HepG2 (cell line): ENCODE measurements around the gene CSF1R. TPM values are rescaled to one million over a fixed set of nuclear protein-coding genes. Genes with fewer than 3 reads are reported as not detected.
A peak's percentile ranks its signal among the peaks of the same experiment; 100 is the strongest.

Experiments used
- ATAC-seq: fragments of 200-7000 bp; cut with Tn5 transposase; 3 replicates; pipeline ENCODE4 v1.9.1; 2020; ENCODE audit warnings: mild to moderate bottlenecking, moderate library complexity
- BruUV-seq: library from RNA; stranded (reverse); fragments of 400-500 nt; replicated peaks from 2 replicates; lab custom pipeline; 2021; lab: Mats Ljungman, UMichigan
- CTCF ChIA-PET: fragments of 300-600 bp; formaldehyde crosslinking; extraction: SDS; loops from one replicate; lab custom pipeline; 2021; ENCODE audit warnings: low total read pairs, inconsistent platforms, low intra/inter-chr PET ratio; lab: Yijun Ruan, JAX
- POLR2A ChIA-PET: fragments of 350-600 bp; sonication (Branson Sonifier 250); formaldehyde crosslinking; loops from one replicate; lab custom pipeline; 2020; ENCODE audit warnings: antibody characterized with exemption, inconsistent platforms; lab: Yijun Ruan, JAX
- DNase-seq: peaks from one replicate; pipeline ENCODE4 v3.0.0-alpha.2; 2015; ENCODE audit warnings: low spot score
- FAIRE-seq: peaks from 3 replicates; lab custom pipeline; 2011; peaks lifted over from hg19 to GRCh38; lab: Jason Lieb, UNC
- H2AFZ ChIP-seq: one replicate; pipeline ENCODE4 v1.6.1; 2011; ENCODE audit warnings: low read length, inconsistent platforms
- H3K27ac ChIP-seq: fragments of 300-600 bp; 3 replicates; pipeline ENCODE4 v1.8.0; 2011; ENCODE audit warnings: mixed run types, mild to moderate bottlenecking, mixed read lengths, low read length, inconsistent platforms; ENCODE audit not compliant: insufficient read depth; ENCODE audit errors: extremely low read length
- H3K27me3 ChIP-seq, 2 experiments: fragments of 200-600 bp in 1 of 2; 2 replicates in 1 of 2; 3 replicates in 1 of 2; pipeline versions ENCODE4 v1.6.0 to v1.8.0; 2011; ENCODE audit warnings: low read length in 2 of 2, mild to moderate bottlenecking in 2 of 2, moderate library complexity in 2 of 2, inconsistent platforms in 1 of 2; ENCODE audit not compliant: insufficient read depth in 2 of 2, control insufficient read depth in 1 of 2
- H3K36me3 ChIP-seq, 2 experiments: fragments of 200-600 bp in 1 of 2; replicated peaks in 1 of 2; 2 replicates in 1 of 2; 3 replicates in 1 of 2; pipeline versions ENCODE4 v1.5.1 to v1.8.0; 2011; ENCODE audit warnings: low read length in 2 of 2, inconsistent platforms in 1 of 2; ENCODE audit not compliant: insufficient read depth in 2 of 2, control insufficient read depth in 1 of 2
- H3K4me1 ChIP-seq: 2 replicates; pipeline ENCODE4 v1.5.1; 2012; ENCODE audit warnings: low read length, inconsistent platforms; ENCODE audit not compliant: insufficient read depth
- H3K4me2 ChIP-seq: 2 replicates; pipeline ENCODE4 v1.6.0; 2011; ENCODE audit warnings: low read depth, low read length, inconsistent platforms
- H3K4me3 ChIP-seq, 3 experiments: fragments of 200-600 bp in 1 of 3; sonication (generic), shearing (Covaris generic) in 1 of 3; replicated peaks in 1 of 3; 2 replicates each; pipeline ENCODE4 v1.5.1; 2011 to 2016; ENCODE audit warnings: low read length in 3 of 3, inconsistent platforms in 2 of 3, low read depth in 2 of 3, mild to moderate bottlenecking in 2 of 3, control low read depth in 1 of 3, mixed read lengths in 1 of 3; ENCODE audit not compliant: insufficient read depth in 1 of 3
- H3K79me2 ChIP-seq: one replicate; pipeline ENCODE4 v1.6.1; 2011; ENCODE audit warnings: low read length, inconsistent platforms; ENCODE audit not compliant: insufficient read depth
- H3K9ac ChIP-seq: 2 replicates; pipeline ENCODE4 v1.6.0; 2011; ENCODE audit warnings: mild to moderate bottlenecking, low read depth, low read length, inconsistent platforms; ENCODE audit not compliant: insufficient read depth
- H3K9me3 ChIP-seq: 2 replicates; pipeline ENCODE4 v1.5.1; 2012; ENCODE audit warnings: mild to moderate bottlenecking, low read length
- H4K20me1 ChIP-seq: 2 replicates; pipeline ENCODE4 v1.6.0; 2011; ENCODE audit warnings: inconsistent platforms, mild to moderate bottlenecking, low read length, moderate library complexity; ENCODE audit not compliant: insufficient read depth
- ASH2L ChIP-seq: fragments of 300-600, 200-600 bp; sonication (generic); IDR thresholded peaks from 2 replicates; pipeline ENCODE4 v1.7.0; 2017; ENCODE audit warnings: low read depth, mild to moderate bottlenecking, moderate library complexity, mixed read lengths, low read length; ENCODE audit not compliant: insufficient read length
- DNMT1 ChIP-seq: sonication (generic); formaldehyde crosslinking; IDR thresholded peaks from 2 replicates; pipeline ENCODE4 v1.5.1; 2020; ENCODE audit warnings: mild to moderate bottlenecking, missing genetic modification reagents
- MTF2 ChIP-seq: sonication (generic); formaldehyde crosslinking; IDR thresholded peaks from 2 replicates; pipeline ENCODE4 v1.5.0; 2020; ENCODE audit warnings: missing genetic modification reagents, borderline replicate concordance
- RAD51 ChIP-seq: fragments of 450-650 bp; IDR thresholded peaks from 2 replicates; pipeline ENCODE4 v1.6.1; 2016; ENCODE audit warnings: borderline replicate concordance
- RBM39 ChIP-seq: fragments of 200-400 bp; formaldehyde crosslinking; IDR thresholded peaks from one replicate; pipeline ENCODE4 v1.6.1; 2018; ENCODE audit warnings: antibody characterized with exemption, mild to moderate bottlenecking, low read depth, low read length; ENCODE audit not compliant: poor library complexity, severe bottlenecking
- SMAD9 ChIP-seq: sonication (generic); formaldehyde crosslinking; IDR thresholded peaks from 2 replicates; pipeline ENCODE4 v1.5.1; 2020; ENCODE audit warnings: mild to moderate bottlenecking, missing genetic modification reagents
- TCF12 ChIP-seq, 2 experiments: fragments of 450-650 bp in 1 of 2; sonication (generic) in 1 of 2; formaldehyde crosslinking in 1 of 2; IDR thresholded peaks; 2 replicates each; pipeline versions ENCODE4 v1.6.1 to v1.8.0; 2017 to 2022; ENCODE audit warnings: antibody characterized with exemption in 1 of 2, mild to moderate bottlenecking in 1 of 2, missing genetic modification reagents in 1 of 2, moderate library complexity in 1 of 2
- TCF7 ChIP-seq: sonication (generic); IDR thresholded peaks from 2 replicates; pipeline ENCODE4 v1.6.1; 2016; ENCODE audit warnings: antibody characterized with exemption, low read depth
- TSC22D2 ChIP-seq: sonication (generic); formaldehyde crosslinking; IDR thresholded peaks from 2 replicates; pipeline ENCODE4 v1.5.1; 2020; ENCODE audit warnings: missing genetic modification reagents, mild to moderate bottlenecking, borderline replicate concordance
- ZNF207 ChIP-seq: fragments of 450-650 bp; IDR thresholded peaks from 2 replicates; pipeline ENCODE4 v1.6.1; 2016; ENCODE audit warnings: antibody characterized with exemption, borderline replicate concordance
- ZNF510 ChIP-seq: sonication (generic); formaldehyde crosslinking; IDR thresholded peaks from 2 replicates; pipeline ENCODE4 v1.4.0; 2020; ENCODE audit warnings: low read depth, mild to moderate bottlenecking, missing genetic modification reagents
- ZNF616 ChIP-seq: sonication (generic); formaldehyde crosslinking; IDR thresholded peaks from 2 replicates; pipeline ENCODE4 v1.5.0; 2020; ENCODE audit warnings: low read depth, mild to moderate bottlenecking, missing genetic modification reagents
- WGBS: methylation state at CpG from one replicate; pipeline ENCODE4 v1.1.6; 2017; ENCODE audit warnings: low lambda C conversion rate; 5-methylcytosine and 5-hydroxymethylcytosine counted together
- in situ Hi-C: cut with HindIII; loops from 2 replicates; pipeline ENCODE4 v1.10.0; 2017; ENCODE audit warnings: low pct_unique_long_range_greater_than_20kb; ENCODE audit not compliant: extremely low pct_ligation_motif_present
- intact Hi-C: fragments of 100-400 bp; cut with micrococcal nuclease; formaldehyde crosslinking; loops from one replicate; pipeline ENCODE4 v1.10.0; 2022; ENCODE audit not compliant: unreplicated experiment
- polyA plus RNA-seq, 8 experiments: library from polyadenylated mRNA; depleted of rRNA in 3 of 8; stranded (reverse) in 7 of 8; unstranded in 1 of 8; fragments of >200 nt; fragmentation: Illumina TruSeq in 4 of 8; extraction: Trizol in 4 of 8; gene quantifications; 2 replicates each; pipeline versions ENCODE4 v1.2.1 to v1.2.3, GENCODE V29; 2011 to 2016; ENCODE audit warnings: low read depth in 4 of 8, missing spikeins in 1 of 8, mixed read lengths in 1 of 8; ENCODE audit not compliant: insufficient read depth in 1 of 8
- total RNA-seq, 5 experiments: library from RNA; depleted of rRNA; stranded (reverse); fragments of >200 nt; fragmentation: Illumina TruSeq; extraction: Trizol; gene quantifications; 2 replicates each; pipeline ENCODE4 v1.2.3, GENCODE V29; 2016; ENCODE audit warnings: low read depth in 1 of 5
- TF ChIP-seq, protein P1 (sequence below): sonication (generic); formaldehyde crosslinking; IDR thresholded peaks from 2 replicates; pipeline ENCODE4 v1.8.1; 2023; ENCODE audit warnings: mild to moderate bottlenecking, missing genetic modification reagents
- TF ChIP-seq, protein P2 (sequence below): sonication (generic); formaldehyde crosslinking; IDR thresholded peaks from 2 replicates; pipeline ENCODE4 v1.4.0; 2020; ENCODE audit warnings: low read depth, mild to moderate bottlenecking, missing genetic modification reagents

CSF1R gene
- total and polyA plus RNA-seq, 2 of the 13 experiments (the other 11 are each of a cell fraction or from before 2014, with no cell fraction given): 0.01 TPM; not detected in 1

DNA sequence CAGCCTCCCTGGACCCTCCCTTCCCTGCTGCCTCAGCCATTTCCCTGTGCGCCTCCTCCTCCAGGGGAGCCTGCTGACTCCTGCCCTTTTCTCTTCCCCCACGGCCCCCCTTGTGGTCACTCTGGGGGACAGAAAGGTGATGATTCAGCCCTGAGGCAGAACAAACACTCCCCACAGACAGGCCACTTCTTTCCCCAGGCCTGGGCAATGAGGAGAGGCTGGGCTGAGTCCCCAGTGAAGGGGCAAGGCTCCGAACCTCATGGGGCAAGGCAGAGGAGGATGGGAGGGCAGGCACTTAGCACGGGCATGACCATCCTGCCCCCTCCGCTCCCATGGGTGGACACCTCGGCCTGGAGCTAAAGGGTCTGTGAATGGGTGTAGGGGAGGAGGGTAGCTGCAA lies 21.0 kb downstream of the CSF1R start:
- DNase-seq: peak; percentile 13
- peak; percentile 21 for ATAC-seq
- POLR2A ChIA-PET: no interaction called here
- intact Hi-C loops: no loop called here
- FAIRE-seq: no peak
- Histone ChIP-seq H3K4me1 (peaks cover 14% of the 10 kb centered on the region), H3K27ac (no peak overlapping the region), H2AFZ (no peak overlapping the region), H3K79me2 (no peaks in the 10 kb centered on the region), H3K27me3 (peaks cover 7 to 42% of the 10 kb centered on the region in 2 experiments; a peak in 4 of 5 replicates), H3K9me3 (no peaks in the 10 kb centered on the region), H3K9ac (no peak overlapping the region), H3K36me3 (no peaks in the 10 kb centered on the region), H3K4me3 (no peak overlapping the region), H4K20me1 (no peaks in the 10 kb centered on the region), H3K4me2 (no peak overlapping the region)
- in situ Hi-C loops: no loop called here
- TF ChIP-seq RAD51: no peak
- no peak for TF ChIP-seq RBM39
- no peak for TF ChIP-seq SMAD9 (CRISPR knock-in tag)
- TF ChIP-seq MTF2 (CRISPR knock-in tag): no peak
- TF ChIP-seq DNMT1: no peak
- no peak for TF ChIP-seq ZNF616 (CRISPR knock-in tag)
- TF ChIP-seq, protein P1, sequence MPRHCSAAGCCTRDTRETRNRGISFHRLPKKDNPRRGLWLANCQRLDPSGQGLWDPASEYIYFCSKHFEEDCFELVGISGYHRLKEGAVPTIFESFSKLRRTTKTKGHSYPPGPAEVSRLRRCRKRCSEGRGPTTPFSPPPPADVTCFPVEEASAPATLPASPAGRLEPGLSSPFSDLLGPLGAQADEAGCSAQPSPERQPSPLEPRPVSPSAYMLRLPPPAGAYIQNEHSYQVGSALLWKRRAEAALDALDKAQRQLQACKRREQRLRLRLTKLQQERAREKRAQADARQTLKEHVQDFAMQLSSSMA (CRISPR knock-in tag): no peak
- TF ChIP-seq TCF7: no peak
- no peak for TF ChIP-seq TCF12 (IDR thresholded peaks at IDR 0.05)
- no peak for TF ChIP-seq TCF12 (CRISPR knock-in tag; IDR thresholded peaks at IDR 0.05)
- TF ChIP-seq ASH2L: no peak
- TF ChIP-seq, protein P2, sequence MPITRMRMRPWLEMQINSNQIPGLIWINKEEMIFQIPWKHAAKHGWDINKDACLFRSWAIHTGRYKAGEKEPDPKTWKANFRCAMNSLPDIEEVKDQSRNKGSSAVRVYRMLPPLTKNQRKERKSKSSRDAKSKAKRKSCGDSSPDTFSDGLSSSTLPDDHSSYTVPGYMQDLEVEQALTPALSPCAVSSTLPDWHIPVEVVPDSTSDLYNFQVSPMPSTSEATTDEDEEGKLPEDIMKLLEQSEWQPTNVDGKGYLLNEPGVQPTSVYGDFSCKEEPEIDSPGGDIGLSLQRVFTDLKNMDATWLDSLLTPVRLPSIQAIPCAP (CRISPR knock-in tag): no peak
- no peak for TF ChIP-seq TSC22D2
- TF ChIP-seq ZNF510: no peak
- TF ChIP-seq ZNF207: no peak
- BruUV-seq: no TSS peak
- CTCF ChIA-PET: no interaction called here
- WGBS: 29% methylated on average over 2 of the region's 6 CpGs
